ENCODE results near the gene LSAMP. TPM values are rescaled to one million over a fixed set of nuclear protein-coding genes. Genes with fewer than 3 reads are reported as not detected.

LSAMP gene
- total and polyA plus RNA-seq, 2 of the 13 experiments (the other 11 are each of a cell fraction or from before 2014, with no cell fraction given): not detected

DNA sequence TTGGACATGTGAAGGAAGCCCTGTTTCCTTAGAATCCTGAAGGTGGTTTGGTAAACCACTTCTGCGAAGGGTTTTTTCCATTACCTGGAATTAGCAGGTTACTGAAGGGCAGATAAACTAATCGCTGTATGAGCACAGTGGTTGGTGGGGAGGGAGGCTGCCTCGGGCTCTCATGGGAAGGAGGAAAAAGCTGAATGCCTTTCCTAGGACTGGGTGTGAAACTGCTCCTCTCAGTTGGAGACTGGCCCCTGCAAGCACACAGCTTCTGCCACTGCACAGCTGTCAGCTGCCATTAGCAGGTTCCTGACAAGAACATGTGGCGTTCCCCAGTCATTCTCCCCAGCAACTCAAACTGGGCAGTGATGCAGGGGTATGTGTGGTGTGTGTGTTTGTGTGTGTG is 445.7 kb downstream of the LSAMP start (continued):
- no peak for TF ChIP-seq ZMAT3 (CRISPR knock-in tag; conservative IDR thresholded peaks at IDR 0.05)
- TF ChIP-seq ZNF768 (CRISPR knock-in tag; IDR thresholded peaks at IDR 0.05): no peak
- TF ChIP-seq, protein P1, sequence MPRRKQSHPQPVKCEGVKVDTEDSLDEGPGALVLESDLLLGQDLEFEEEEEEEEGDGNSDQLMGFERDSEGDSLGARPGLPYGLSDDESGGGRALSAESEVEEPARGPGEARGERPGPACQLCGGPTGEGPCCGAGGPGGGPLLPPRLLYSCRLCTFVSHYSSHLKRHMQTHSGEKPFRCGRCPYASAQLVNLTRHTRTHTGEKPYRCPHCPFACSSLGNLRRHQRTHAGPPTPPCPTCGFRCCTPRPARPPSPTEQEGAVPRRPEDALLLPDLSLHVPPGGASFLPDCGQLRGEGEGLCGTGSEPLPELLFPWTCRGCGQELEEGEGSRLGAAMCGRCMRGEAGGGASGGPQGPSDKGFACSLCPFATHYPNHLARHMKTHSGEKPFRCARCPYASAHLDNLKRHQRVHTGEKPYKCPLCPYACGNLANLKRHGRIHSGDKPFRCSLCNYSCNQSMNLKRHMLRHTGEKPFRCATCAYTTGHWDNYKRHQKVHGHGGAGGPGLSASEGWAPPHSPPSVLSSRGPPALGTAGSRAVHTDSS (CRISPR knock-in tag; conservative IDR thresholded peaks at IDR 0.05): no peak
- TF ChIP-seq RCOR2 (CRISPR knock-in tag; IDR thresholded peaks at IDR 0.05): no peak

GRCh38 chr3:115999001-115999585 is 446.2 kb downstream of the LSAMP start:
- H4K20me1 ChIP-seq (ENCODE audit: insufficient read depth, low read length): no peaks in the 10 kb centered on the region
- H3K27me3 ChIP-seq (ENCODE audit: control insufficient read depth in 1 of 2, insufficient read depth in 2 of 2, low read length in 2 of 2): no peaks in the 10 kb centered on the region
- 4% methylated on average over 5 of the region's 5 CpGs for WGBS (ENCODE audit: low lambda C conversion rate)
- in situ Hi-C loops (cut with HindIII; ENCODE audit: extremely low pct_ligation_motif_present, low pct_unique_long_range_greater_than_20kb) (no loop called here), intact Hi-C loops (cut with micrococcal nuclease; ENCODE audit: unreplicated experiment) (no loop called here)
- ChIA-PET CTCF (ENCODE audit: low intra/inter-chr PET ratio, low total read pairs) (no interaction called here), POLR2A (no interaction called here)
- no TSS peak for BruUV-seq (replicated peaks)
- H3K79me2 ChIP-seq (ENCODE audit: insufficient read depth, low read length): no peaks in the 10 kb centered on the region
- H3K4me2 ChIP-seq (ENCODE audit: low read depth, low read length): no peak overlapping the region
- DNase-seq (ENCODE audit: low spot score): no peak
- H3K36me3 ChIP-seq (replicated peaks in 1 of 2; ENCODE audit: control insufficient read depth in 1 of 2, insufficient read depth in 2 of 2, low read length in 2 of 2): no peaks in the 10 kb centered on the region
- no peak overlapping the region for H3K27ac ChIP-seq (ENCODE audit: extremely low read length, insufficient read depth, low read length)
- H2AFZ ChIP-seq (ENCODE audit: low read length): no peak overlapping the region
- no peak overlapping the region for H3K4me3 ChIP-seq (replicated peaks in 1 of 3; ENCODE audit: insufficient read depth in 1 of 3, low read depth in 2 of 3, low read length in 3 of 3)
- no peak overlapping the region for H3K9ac ChIP-seq (ENCODE audit: insufficient read depth, low read depth, low read length)
- ATAC-seq: no peak
- H3K9me3 ChIP-seq (ENCODE audit: low read length): no peaks in the 10 kb centered on the region
- H3K4me1 ChIP-seq (ENCODE audit: insufficient read depth, low read length): no peaks in the 10 kb centered on the region
- no peak for FAIRE-seq
- TF ChIP-seq ONECUT2 (CRISPR knock-in tag; IDR thresholded peaks at IDR 0.05) (no peak), ZNF644 (CRISPR knock-in tag; IDR thresholded peaks at IDR 0.05; ENCODE audit: low read depth) (no peak), SUZ12 (IDR thresholded peaks at IDR 0.05; ENCODE audit: low read depth, low read length) (no peak), THAP9 (CRISPR knock-in tag; IDR thresholded peaks at IDR 0.05; ENCODE audit: borderline replicate concordance) (no peak), ZNF329 (CRISPR knock-in tag; IDR thresholded peaks at IDR 0.05; ENCODE audit: low read depth) (no peak), ZKSCAN1 (IDR thresholded peaks at IDR 0.05; ENCODE audit: low read length) (no peak)
- TF ChIP-seq, protein P2, sequence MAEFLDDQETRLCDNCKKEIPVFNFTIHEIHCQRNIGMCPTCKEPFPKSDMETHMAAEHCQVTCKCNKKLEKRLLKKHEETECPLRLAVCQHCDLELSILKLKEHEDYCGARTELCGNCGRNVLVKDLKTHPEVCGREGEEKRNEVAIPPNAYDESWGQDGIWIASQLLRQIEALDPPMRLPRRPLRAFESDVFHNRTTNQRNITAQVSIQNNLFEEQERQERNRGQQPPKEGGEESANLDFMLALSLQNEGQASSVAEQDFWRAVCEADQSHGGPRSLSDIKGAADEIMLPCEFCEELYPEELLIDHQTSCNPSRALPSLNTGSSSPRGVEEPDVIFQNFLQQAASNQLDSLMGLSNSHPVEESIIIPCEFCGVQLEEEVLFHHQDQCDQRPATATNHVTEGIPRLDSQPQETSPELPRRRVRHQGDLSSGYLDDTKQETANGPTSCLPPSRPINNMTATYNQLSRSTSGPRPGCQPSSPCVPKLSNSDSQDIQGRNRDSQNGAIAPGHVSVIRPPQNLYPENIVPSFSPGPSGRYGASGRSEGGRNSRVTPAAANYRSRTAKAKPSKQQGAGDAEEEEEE (CRISPR knock-in tag; IDR thresholded peaks at IDR 0.05; ENCODE audit: borderline replicate concordance): no peak
- TF ChIP-seq, protein P3, sequence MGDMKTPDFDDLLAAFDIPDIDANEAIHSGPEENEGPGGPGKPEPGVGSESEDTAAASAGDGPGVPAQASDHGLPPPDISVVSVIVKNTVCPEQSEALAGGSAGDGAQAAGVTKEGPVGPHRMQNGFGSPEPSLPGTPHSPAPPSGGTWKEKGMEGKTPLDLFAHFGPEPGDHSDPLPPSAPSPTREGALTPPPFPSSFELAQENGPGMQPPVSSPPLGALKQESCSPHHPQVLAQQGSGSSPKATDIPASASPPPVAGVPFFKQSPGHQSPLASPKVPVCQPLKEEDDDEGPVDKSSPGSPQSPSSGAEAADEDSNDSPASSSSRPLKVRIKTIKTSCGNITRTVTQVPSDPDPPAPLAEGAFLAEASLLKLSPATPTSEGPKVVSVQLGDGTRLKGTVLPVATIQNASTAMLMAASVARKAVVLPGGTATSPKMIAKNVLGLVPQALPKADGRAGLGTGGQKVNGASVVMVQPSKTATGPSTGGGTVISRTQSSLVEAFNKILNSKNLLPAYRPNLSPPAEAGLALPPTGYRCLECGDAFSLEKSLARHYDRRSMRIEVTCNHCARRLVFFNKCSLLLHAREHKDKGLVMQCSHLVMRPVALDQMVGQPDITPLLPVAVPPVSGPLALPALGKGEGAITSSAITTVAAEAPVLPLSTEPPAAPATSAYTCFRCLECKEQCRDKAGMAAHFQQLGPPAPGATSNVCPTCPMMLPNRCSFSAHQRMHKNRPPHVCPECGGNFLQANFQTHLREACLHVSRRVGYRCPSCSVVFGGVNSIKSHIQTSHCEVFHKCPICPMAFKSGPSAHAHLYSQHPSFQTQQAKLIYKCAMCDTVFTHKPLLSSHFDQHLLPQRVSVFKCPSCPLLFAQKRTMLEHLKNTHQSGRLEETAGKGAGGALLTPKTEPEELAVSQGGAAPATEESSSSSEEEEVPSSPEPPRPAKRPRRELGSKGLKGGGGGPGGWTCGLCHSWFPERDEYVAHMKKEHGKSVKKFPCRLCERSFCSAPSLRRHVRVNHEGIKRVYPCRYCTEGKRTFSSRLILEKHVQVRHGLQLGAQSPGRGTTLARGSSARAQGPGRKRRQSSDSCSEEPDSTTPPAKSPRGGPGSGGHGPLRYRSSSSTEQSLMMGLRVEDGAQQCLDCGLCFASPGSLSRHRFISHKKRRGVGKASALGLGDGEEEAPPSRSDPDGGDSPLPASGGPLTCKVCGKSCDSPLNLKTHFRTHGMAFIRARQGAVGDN (CRISPR knock-in tag; IDR thresholded peaks at IDR 0.05): no peak

Measured in HepG2 (cell line).